BE2C (cell line): ENCODE data around the gene DOHH.
"Not testable (repeated sequence)": the region's sequence is repeated elsewhere in the genome, so short reads cannot be mapped to it uniquely, and the experiment has no call there.

Experiments used
- DNase-seq: peaks from one replicate; pipeline ENCODE4 v3.0.0-alpha.2; 2020
- H3K27me3 ChIP-seq: fragments of 250-450 bp; sonication (Bioruptor Pico); 2 replicates; pipeline ENCODE4 v1.5.1; 2020; ENCODE audit warnings: mild to moderate bottlenecking
- H3K36me3 ChIP-seq: fragments of 250-450 bp; sonication (Bioruptor Pico); 2 replicates; pipeline ENCODE4 v1.5.1; 2020; ENCODE audit warnings: mild to moderate bottlenecking
- H3K4me1 ChIP-seq: fragments of 250-450 bp; sonication (Bioruptor Pico); 2 replicates; pipeline ENCODE4 v1.5.1; 2020
- H3K4me3 ChIP-seq: 2 replicates; pipeline ENCODE4 v1.5.1; 2011; ENCODE audit warnings: low read depth, low read length
- H3K9me3 ChIP-seq: fragments of 250-450 bp; sonication (Bioruptor Pico); 2 replicates; pipeline ENCODE4 v1.5.1; 2020
- CTCF ChIP-seq: IDR thresholded peaks from 2 replicates; pipeline ENCODE4 v1.5.1; 2012; ENCODE audit warnings: mild to moderate bottlenecking, low read depth, low read length

The DOHH gene

GRCh38 chr19:3452171-3452941 lies 48.1 kb downstream of the DOHH start:
- DNase-seq = no peak
- peaks cover 70% of the 10 kb centered on the region for H3K36me3 ChIP-seq
- H3K9me3 ChIP-seq = no peaks in the 10 kb centered on the region
- no peaks in the 10 kb centered on the region for H3K27me3 ChIP-seq
- H3K4me1 ChIP-seq = no peaks in the 10 kb centered on the region; the same call in 1 of the 2 replicates
- H3K4me3 ChIP-seq = no peak overlapping the region
- no peak for TF ChIP-seq CTCF

- Histone ChIP-seq H3K9me3 (no peaks in the 10 kb centered on the region), H3K4me3 (no peak overlapping the region), H3K4me1 (no peaks in the 10 kb centered on the region; the same call in 1 of the 2 replicates), H3K27me3 (no peaks in the 10 kb centered on the region), H3K36me3 (peaks cover 63% of the 10 kb centered on the region)
- TF ChIP-seq CTCF = no peak
- no peak for DNase-seq
These were observed 49.0 kb downstream of the DOHH start for GRCh38 chr19:3451451-3451866.

GRCh38 chr19:3450796-3451411 lies 49.6 kb downstream of the DOHH start:
- Histone ChIP-seq H3K9me3 (no peaks in the 10 kb centered on the region), H3K27me3 (no peaks in the 10 kb centered on the region), H3K4me3 (no peak overlapping the region), H3K4me1 (no peaks in the 10 kb centered on the region; the same call in 1 of the 2 replicates), H3K36me3 (peaks cover 59% of the 10 kb centered on the region)
- no peak for DNase-seq
- TF ChIP-seq CTCF = no peak

DNA sequence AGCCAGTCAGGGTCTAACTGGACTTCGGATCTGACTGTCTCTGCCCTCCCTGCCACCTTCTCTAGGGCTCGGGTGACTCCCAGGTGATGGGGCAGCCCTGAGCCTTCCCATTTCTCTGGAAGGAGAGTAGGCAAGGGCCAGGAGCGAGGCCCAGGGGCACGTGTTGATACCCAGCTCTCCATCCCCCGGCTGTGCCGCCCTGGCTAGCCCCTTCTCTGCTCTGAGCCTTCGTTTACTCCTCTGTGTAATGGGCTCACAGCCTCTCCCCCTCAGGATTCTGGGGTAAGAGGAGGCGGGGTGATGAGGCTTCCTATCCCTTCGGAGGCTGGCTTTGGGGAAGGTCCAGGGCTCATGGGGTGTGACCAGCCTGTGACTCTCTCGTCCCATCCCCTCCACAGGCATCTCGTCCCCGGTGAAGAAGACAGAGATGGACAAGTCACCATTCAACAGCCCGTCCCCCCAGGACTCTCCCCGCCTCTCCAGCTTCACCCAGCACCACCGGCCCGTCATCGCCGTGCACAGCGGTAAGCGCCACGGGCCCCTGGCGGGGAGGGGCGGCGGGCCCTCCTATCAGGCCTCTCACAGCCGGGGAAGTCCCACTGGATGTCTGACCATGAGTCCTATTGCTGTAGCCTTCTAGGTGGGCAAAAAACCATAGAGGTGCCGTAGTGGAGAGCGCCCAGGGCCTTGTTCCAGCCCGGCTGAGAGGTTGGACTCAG lies 51.7 kb downstream of the DOHH start:
- H3K4me1 ChIP-seq = no peaks in the 10 kb centered on the region; the same call in 1 of the 2 replicates
- H3K36me3 ChIP-seq = peaks cover 59% of the 10 kb centered on the region
- H3K27me3 ChIP-seq = no peaks in the 10 kb centered on the region
- no peak for DNase-seq
- no peak for TF ChIP-seq CTCF
- H3K9me3 ChIP-seq = no peaks in the 10 kb centered on the region
- no peak overlapping the region for H3K4me3 ChIP-seq

- not testable (repeated sequence) for DNase-seq, H3K4me1 ChIP-seq, H3K9me3 ChIP-seq, H3K4me3 ChIP-seq, H3K27me3 ChIP-seq
- H3K36me3 ChIP-seq = peaks cover 49% of the 10 kb centered on the region
These were observed 53.8 kb downstream of the DOHH start for GRCh38 chr19:3446657-3447056.

DNA sequence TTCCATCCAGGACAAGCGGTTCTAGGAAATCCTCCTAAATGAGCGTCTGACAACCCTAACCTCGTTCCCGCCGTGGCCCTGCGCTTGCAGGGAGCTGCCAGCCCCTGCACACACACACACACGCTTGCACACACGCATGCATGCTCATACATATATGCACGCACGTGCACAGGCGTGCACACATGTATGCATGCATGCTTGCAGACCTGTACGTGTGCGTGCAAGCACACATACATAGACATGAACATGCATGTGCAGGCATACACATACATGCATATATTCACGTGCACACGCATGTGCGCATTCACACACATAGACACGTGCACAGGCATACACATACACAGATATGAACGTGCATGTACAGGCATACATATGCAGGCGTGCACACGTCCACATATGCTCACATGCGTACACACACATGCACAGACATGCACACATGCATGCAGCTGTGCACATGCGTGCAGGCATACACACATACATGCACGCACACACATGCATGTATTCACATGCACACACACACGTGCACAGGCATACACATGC lies 55.7 kb downstream of the DOHH start:
- Histone ChIP-seq H3K36me3 (peaks cover 34% of the 10 kb centered on the region), H3K4me1 (peaks cover 10% of the 10 kb centered on the region), H3K27me3 (no peaks in the 10 kb centered on the region), H3K9me3 (no peaks in the 10 kb centered on the region), H3K4me3 (no peak overlapping the region)
- no peak for TF ChIP-seq CTCF
- DNase-seq = no peak
